Measurements from ENCODE around the gene WDR87.
"Not testable (repeated sequence)": the region's sequence is repeated elsewhere in the genome, so short reads cannot be mapped to it uniquely, and the experiment has no call there.

The WDR87 gene

GRCh38 chr19:37930416-37930815, 24.0 kb upstream of the WDR87 start:
- DNase-seq (ENCODE audit: low spot score) = no peak

DNA sequence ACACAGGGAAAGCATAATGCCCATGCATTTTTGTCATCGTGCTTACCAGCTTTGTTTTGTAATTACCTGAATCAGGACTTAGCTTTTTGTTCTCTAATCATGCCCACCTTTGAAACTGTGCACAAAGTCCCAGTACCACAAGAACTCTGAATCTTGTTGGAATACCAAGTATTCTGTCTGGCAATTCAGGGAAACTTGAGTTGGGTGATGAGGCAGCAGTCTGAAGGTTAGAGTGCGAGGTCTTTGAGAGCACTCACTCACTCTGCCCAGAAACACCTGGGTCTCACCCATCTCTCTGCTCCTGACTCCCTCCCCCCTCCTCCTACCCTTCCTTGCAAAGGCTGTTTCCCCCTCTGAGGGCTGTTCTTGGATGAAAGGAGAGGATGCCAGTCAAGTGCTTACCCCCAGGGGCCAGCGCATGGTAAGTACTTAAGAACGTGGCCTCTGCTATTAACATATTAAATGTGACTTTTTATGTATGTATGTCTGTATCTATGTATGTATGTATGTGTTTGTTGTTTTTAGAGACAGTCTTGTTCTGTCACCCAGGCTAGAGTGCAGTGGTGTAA, 23.0 kb upstream of the WDR87 start:
- no peak for DNase-seq (ENCODE audit: low spot score)

- no peak for DNase-seq (ENCODE audit: low spot score)
Measured at GRCh38 chr19:37928527-37929286, 22.3 kb upstream of the WDR87 start.

DNA sequence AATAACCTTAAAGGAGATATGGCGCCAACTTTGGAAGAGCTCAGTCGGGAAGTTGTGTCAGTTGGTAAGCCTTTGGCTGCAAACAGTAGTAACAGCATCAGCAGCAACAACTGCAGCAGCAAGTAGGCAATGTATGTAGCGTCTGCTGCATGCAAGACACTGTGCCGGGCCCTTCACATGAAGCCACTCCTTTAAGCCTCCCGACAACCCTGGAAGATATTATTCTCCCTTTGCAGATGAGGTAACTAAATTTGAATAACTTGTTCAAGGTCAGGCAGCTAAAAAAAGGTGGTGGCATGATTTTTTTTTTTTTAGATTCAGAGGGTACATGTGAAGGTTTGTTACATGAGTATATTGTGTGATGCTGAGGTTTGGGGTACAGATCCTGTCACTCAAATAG, 20.3 kb upstream of the WDR87 start:
- no peak for DNase-seq (ENCODE audit: low spot score)

- DNase-seq (ENCODE audit: low spot score) = no peak
Measured at GRCh38 chr19:37926255-37926654, 19.9 kb upstream of the WDR87 start.

DNA sequence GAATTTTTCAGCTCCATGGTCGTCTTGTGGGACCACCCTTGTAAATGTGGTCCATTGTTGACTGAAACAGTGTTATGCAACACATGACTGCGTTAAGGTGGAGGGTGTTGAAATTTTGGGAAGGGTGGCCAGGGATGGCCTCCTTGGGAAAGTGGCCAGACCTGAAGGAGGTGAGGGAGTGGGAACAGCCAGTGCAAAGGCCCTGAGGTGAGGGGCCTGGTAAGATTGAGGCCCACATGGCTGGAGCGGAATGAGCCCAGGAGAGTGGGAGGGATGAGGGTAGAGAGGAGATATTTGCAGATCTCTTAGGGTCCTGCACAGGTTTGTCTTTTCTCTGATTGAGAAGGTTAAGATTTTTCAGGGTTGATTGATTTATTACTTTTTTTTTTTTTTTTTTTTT, 18.8 kb upstream of the WDR87 start:
- DNase-seq (ENCODE audit: low spot score) = no peak

GRCh38 chr19:37924573-37924972, 18.2 kb upstream of the WDR87 start:
- DNase-seq (ENCODE audit: low spot score) = not testable (repeated sequence)

DNA sequence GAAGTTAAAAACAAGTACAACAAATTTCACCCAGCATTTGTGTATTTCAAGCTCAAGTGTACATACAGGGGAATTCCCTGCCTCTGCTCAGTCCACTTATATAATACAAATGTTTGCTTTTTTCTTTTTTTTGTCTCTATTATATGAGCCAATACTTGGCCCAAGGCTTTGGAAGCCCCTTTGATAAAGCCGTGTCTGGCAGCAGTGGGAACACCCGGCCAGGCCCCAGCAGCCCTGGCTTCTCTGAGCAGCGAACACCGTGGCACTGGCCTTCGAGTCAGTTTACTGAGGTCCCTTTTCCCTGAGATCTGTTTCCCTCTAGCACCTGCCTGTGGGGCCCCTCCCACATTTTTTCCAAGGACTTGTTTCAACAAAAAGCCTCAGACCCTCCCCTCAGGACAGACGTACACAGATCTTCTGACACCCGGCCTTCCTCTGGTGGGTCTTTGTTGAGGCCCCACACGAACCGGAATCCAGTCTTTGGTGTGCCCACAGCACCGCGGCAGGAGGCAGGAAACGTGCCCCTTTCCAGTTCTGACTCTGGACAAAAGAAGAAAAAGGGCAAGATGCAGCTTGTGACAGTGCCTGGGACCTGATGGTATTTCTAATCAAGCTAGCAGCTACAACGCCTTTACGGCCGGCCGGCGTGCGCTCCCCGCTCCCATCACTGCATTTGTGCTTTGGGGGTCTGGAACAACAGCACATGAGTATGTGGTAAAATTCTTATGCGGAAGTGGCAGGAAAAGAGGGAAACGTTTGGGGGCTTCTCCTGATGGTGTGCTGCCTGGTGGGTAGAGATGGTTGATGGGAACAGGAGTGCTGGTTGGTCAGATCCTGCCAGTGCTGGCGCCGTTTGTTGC, 14.4 kb upstream of the WDR87 start:
- DNase-seq (ENCODE audit: low spot score) = no peak

GRCh38 chr19:37914908-37915307, 8.5 kb upstream of the WDR87 start:
- no peak for DNase-seq (ENCODE audit: low spot score)

DNA sequence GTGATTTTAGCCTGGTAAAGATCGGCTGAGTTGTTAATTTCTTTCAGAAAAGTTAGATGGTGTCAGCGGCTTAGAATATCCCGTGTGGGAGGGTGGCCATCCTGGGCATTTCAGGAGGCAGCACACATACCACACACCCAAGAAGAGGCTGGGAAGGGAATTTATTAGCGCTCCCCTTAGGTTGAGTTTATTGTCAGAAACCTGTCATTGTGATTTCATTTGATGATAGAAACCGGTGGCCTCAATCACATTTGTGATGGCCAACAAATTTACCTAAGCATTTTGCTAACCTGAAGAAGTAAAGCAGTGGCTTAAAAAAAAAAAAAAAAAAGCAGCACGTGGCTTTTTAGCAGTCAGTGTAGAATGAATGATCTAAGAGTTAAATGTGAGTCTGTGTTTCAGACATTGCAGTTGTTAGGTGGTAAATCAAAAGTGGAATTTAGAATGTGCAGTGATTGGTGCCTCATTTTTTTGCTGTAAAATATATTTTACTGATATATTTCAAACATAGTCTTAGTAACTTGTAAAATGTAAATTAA, 3.3 kb upstream of the WDR87 start:
- DNase-seq (ENCODE audit: low spot score) = no peak

DNA sequence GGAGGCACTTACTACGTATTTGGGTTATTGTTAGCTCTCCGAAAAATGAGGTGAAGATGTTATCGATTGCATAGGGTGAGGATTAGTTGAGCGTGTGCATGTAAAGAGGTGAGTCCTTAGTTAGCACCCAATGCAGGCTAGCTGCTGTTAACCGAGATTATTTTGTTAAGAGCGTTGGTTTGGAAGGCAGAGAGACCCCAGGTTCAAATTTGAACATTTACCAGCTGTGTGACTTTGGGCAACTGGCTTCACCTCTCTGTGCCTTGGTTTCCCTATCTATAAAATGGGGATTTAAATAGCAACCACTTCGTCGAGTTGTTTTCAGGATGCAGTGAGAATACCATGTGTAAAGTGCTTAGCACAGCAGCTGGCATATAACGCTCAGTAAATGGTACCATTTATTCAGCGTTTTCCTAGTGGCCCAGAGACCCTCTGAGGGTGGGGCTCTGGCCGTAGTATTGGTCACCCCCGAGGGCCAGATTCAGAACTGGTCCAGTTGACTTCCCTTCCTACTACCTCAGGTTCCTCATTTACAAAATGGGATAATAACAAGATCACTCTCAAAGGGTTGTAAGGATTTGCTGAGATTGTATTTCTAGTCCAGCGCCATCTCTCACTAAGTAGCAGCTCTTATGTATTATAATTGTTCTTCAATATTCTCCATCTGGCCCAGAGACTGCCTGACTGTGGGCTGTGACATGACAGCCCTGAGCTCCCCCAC, 1.5 kb upstream of the WDR87 start:
- DNase-seq (ENCODE audit: low spot score) = no peak

DNA sequence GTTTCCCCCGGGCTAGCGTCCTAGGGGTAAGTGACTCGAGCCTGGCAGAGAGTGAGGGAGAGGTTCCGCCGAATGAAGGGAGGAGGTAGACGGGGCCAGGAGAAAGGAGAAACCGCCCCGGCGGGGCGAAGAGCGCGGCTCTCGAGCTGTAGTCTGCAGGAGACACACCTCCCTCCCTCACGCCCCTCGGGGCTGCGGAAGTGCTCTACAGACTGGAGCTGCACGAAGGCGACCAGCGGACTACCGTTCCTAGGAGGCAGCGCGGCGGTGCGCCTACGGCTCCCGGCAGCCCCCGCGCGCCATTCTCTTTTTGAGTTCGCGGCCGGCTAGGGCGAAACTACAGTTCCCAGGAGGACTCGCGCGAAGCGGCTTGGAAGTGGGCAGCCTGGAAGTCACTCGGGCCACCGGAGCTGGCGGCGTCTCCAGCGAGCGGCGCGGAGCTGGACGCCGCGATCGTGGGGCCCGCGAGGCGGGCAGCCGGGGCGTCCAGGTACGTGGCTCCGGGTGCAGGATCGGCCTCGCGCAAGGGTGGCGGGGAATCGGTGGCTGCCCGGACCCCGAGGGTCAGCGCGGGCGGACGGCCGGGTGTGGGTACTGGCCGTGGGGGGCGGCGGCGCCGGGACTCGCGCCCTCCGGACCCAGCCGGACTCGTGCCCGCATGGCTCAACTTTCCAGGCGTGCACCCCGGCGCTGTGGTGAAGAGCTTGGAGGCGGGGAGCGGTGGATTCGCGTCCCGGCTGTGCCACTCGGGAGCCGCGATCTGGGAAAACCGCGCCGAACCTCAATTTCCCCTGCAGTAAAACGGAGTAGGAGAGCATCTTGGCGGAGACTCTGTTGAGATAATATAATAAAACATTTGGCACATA, 708 bp upstream of the WDR87 start, which contains the start of gene SIPA1L3:
SIPA1L3 (plus strand) TSS at position 340 of the 866 bp plus-strand sequence. CDS start 174,358 bp downstream, outside the sequence.
- peak; percentile 94 for DNase-seq (ENCODE audit: low spot score)

DNA sequence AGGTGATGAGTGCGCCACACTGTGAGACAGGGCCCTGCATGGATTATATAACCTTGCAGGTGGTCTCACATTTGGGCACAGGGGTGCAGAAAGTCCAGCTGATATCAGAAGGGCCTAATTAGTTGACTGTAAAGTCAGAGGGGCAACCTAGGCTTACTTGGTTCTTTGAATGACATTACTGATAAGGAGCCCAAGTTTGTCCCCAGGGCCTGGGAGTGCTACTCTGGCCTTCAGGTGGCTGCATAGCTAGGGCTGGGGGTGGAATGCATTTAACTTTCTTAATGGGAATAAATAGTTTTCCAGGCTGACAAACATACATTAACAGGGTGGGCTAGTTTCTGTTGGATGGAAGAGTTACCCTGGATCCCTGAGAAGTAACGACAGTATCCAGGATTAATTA, 3.3 kb downstream of the WDR87 start:
- DNase-seq (ENCODE audit: low spot score) = no peak

- DNase-seq (ENCODE audit: low spot score) = peak; percentile 80
Measured at GRCh38 chr19:37902668-37903067, 3.7 kb downstream of the WDR87 start.

- DNase-seq (ENCODE audit: low spot score) = no peak
Measured at GRCh38 chr19:37899966-37900365, 6.4 kb downstream of the WDR87 start.

- DNase-seq (ENCODE audit: low spot score) = no peak
Measured at GRCh38 chr19:37899453-37899852, 6.9 kb downstream of the WDR87 start.

DNA sequence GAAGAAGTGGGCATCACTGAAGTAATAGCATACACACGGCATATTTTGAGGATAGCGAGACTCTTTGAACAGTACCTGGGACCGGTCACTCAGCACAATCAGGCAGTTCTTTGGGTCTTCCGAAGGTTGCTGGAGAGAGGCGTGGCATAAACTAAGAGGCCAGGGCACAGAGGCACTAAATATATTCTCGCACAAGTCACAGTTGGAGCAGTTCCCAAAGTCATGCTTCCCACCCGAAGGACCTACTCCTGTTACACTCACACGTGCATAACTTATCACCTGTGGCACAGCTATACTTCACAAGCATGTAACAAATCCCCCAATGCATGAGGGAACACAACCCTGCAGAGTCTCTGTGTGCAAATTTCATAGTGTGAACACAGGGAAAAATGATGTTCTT, 10.2 kb downstream of the WDR87 start:
- no peak for DNase-seq (ENCODE audit: low spot score)

- DNase-seq (ENCODE audit: low spot score) = no peak
Measured at GRCh38 chr19:37893845-37894575, 12.4 kb downstream of the WDR87 start.

- DNase-seq (ENCODE audit: low spot score) = no peak
Measured at GRCh38 chr19:37886571-37886970, 19.8 kb downstream of the WDR87 start.

- no peak for DNase-seq (ENCODE audit: low spot score)
Measured at GRCh38 chr19:37885392-37885791, 21.0 kb downstream of the WDR87 start.
